Liver (tissue), 9 donors: ENCODE results near the gene ITCH. TPM values are rescaled to one million over a fixed set of nuclear protein-coding genes. Genes with fewer than 3 reads are reported as not detected.

Experiments
- DNase-seq: peaks from one replicate; pipeline ENCODE4 v3.0.0-alpha.2; 2017; ENCODE audit warnings: low spot score
- H3K27ac ChIP-seq, 2 donors: one replicate each; pipeline ENCODE4 v1.7.0; 2013; ENCODE audit warnings: inconsistent platforms in 2 of 2, low read length in 2 of 2, control low read depth in 1 of 2, low read depth in 1 of 2, mild to moderate bottlenecking in 1 of 2
- H3K27me3 ChIP-seq, 4 donors: one replicate each; pipeline versions ENCODE4 v1.6.1 to v1.7.0; 2013; ENCODE audit warnings: low read length in 3 of 4, inconsistent platforms in 1 of 4, mild to moderate bottlenecking in 1 of 4, moderate library complexity in 1 of 4; ENCODE audit not compliant: control insufficient read depth in 4 of 4, insufficient read depth in 4 of 4
- H3K36me3 ChIP-seq, 4 donors: one replicate each; pipeline versions ENCODE4 v1.6.1 to v1.7.0; 2013; ENCODE audit warnings: low read length in 3 of 4, mild to moderate bottlenecking in 3 of 4, low read depth in 1 of 4, moderate library complexity in 1 of 4; ENCODE audit not compliant: control insufficient read depth in 4 of 4, insufficient read depth in 3 of 4
- H3K4me1 ChIP-seq, 4 donors: one replicate each; pipeline versions ENCODE4 v1.6.1 to v1.7.0; 2013; ENCODE audit warnings: low read length in 3 of 4, mild to moderate bottlenecking in 3 of 4, moderate library complexity in 1 of 4; ENCODE audit not compliant: control insufficient read depth in 4 of 4, insufficient read depth in 4 of 4
- H3K4me3 ChIP-seq, 3 donors: one replicate each; pipeline versions ENCODE4 v1.6.1 to v1.7.0; 2013; ENCODE audit warnings: low read length in 3 of 3, control low read depth in 1 of 3, low read depth in 1 of 3, mild to moderate bottlenecking in 1 of 3
- H3K9ac ChIP-seq, 2 donors: one replicate each; pipeline ENCODE4 v1.7.0; 2013; ENCODE audit warnings: low read length in 2 of 2, mild to moderate bottlenecking in 2 of 2, moderate library complexity in 2 of 2, control low read depth in 1 of 2, low read depth in 1 of 2
- H3K9me3 ChIP-seq, 4 donors: one replicate each; pipeline versions ENCODE4 v1.6.1 to v1.7.0; 2013; ENCODE audit warnings: low read length in 3 of 4; ENCODE audit not compliant: control insufficient read depth in 4 of 4
- ATF3 ChIP-seq: IDR thresholded peaks from 2 replicates; pipeline ENCODE4 v1.6.1; 2016; ENCODE audit warnings: antibody characterized with exemption
- CTCF ChIP-seq: fragments of 150-350 bp; IDR thresholded peaks from 2 replicates; pipeline ENCODE4 v1.5.1; 2017; ENCODE audit warnings: improper control_type of control experiment, low read depth, low read length; ENCODE audit not compliant: missing input control
- EGR1 ChIP-seq, 2 donors: IDR thresholded peaks; 2 replicates each; pipeline ENCODE4 v1.6.1; 2016 to 2018; ENCODE audit warnings: antibody characterized with exemption in 2 of 2, low read depth in 2 of 2
- FOXA1 ChIP-seq: IDR thresholded peaks from 2 replicates; pipeline ENCODE4 v1.6.1; 2016; ENCODE audit warnings: antibody characterized with exemption
- FOXA2 ChIP-seq: IDR thresholded peaks from 2 replicates; pipeline ENCODE4 v1.6.1; 2016; ENCODE audit warnings: antibody characterized with exemption
- HNF4G ChIP-seq: IDR thresholded peaks from 2 replicates; pipeline ENCODE4 v1.6.1; 2016; ENCODE audit warnings: antibody characterized with exemption
- JUND ChIP-seq, 2 donors: IDR thresholded peaks; 2 replicates each; pipeline ENCODE4 v1.6.1; 2016; ENCODE audit warnings: antibody characterized with exemption in 2 of 2
- NR2F2 ChIP-seq: IDR thresholded peaks from 2 replicates; pipeline ENCODE4 v1.6.1; 2016; ENCODE audit warnings: antibody characterized with exemption
- REST ChIP-seq: IDR thresholded peaks from 2 replicates; pipeline ENCODE4 v1.6.1; 2016; ENCODE audit warnings: antibody characterized with exemption, mild to moderate bottlenecking
- RXRA ChIP-seq, 2 donors: IDR thresholded peaks; 2 replicates each; pipeline ENCODE4 v1.6.1; 2017 to 2018; ENCODE audit warnings: antibody characterized with exemption in 2 of 2, mild to moderate bottlenecking in 1 of 2
- SP1 ChIP-seq: IDR thresholded peaks from 2 replicates; pipeline ENCODE4 v1.6.1; 2018; ENCODE audit warnings: antibody characterized with exemption, mild to moderate bottlenecking
- YY1 ChIP-seq: IDR thresholded peaks from 2 replicates; pipeline ENCODE4 v1.6.1; 2016; ENCODE audit warnings: antibody characterized with exemption, mild to moderate bottlenecking
- WGBS: extraction: QIAGEN DNeasy Blood & Tissue Kit; methylation state at CpG from one replicate; pipeline ENCODE4 v1.1.7; 2013; 5-methylcytosine and 5-hydroxymethylcytosine counted together
- polyA plus RNA-seq, 2 donors: library from polyadenylated mRNA; stranded (reverse) in 1 of 2; unstranded in 1 of 2; fragments of 200-250 nt in 1 of 2; fragments of >200 nt in 1 of 2; fragmentation: Nextera tagmentation in 1 of 2; extraction: Ambion mirVana in 1 of 2; gene quantifications; one replicate each; pipeline versions ENCODE4 v1.2.1 to v1.2.3, GENCODE V29; 2013 to 2015
- total RNA-seq, 2 donors: library from RNA; depleted of rRNA; stranded (reverse); fragments of >200 nt; gene quantifications; one replicate each; pipeline ENCODE4 v1.2.3, GENCODE V29; 2014
- donor health status: healthy.
- donor health status: healthy.
- donor health status: healthy.
- donor health status: healthy.
- donor health status: healthy.

The ITCH gene
- total and polyA plus RNA-seq, 4 donors: 14.3 to 85.3 (median 25.8) TPM

- H3K4me1 ChIP-seq: peaks cover 0 to 9% (median 6%) of the 10 kb centered on the region in 4 donors
- peaks cover 8 to 14% (median 13%) of the 10 kb centered on the region in 4 donors for H3K36me3 ChIP-seq
- WGBS: 79% methylated on average over 12 of the region's 12 CpGs
Measured at GRCh38 chr20:34543463-34544056, 180.5 kb downstream of the ITCH start.

GRCh38 chr20:34544109-34544796 is 181.2 kb downstream of the ITCH start:
- no peak overlapping the region for H3K9ac ChIP-seq
- H3K4me1 ChIP-seq: peaks cover 0 to 4% (median under 1%) of the 10 kb centered on the region in 4 donors
- no peak for TF ChIP-seq SP1
- no peak for TF ChIP-seq CTCF
- TF ChIP-seq RXRA (IDR thresholded peaks at IDR 0.05): no peak
- no peak for TF ChIP-seq YY1
- no peak for TF ChIP-seq REST
- TF ChIP-seq FOXA2: no peak
- TF ChIP-seq NR2F2: no peak
- TF ChIP-seq JUND (IDR thresholded peaks at IDR 0.05): no peak
- no peak for TF ChIP-seq ATF3
- no peaks in the 10 kb centered on the region for H3K27me3 ChIP-seq
- H3K9me3 ChIP-seq: no peaks in the 10 kb centered on the region
- no peak overlapping the region for H3K4me3 ChIP-seq
- no peak for DNase-seq
- peaks cover 8 to 14% (median 13%) of the 10 kb centered on the region in 4 donors for H3K36me3 ChIP-seq
- H3K27ac ChIP-seq: no peak overlapping the region
- WGBS: 52% methylated on average over 19 of the region's 19 CpGs

More at GRCh38 chr20:34543463-34544056, 180.5 kb downstream of the ITCH start:
- Histone ChIP-seq H3K4me3 (no peak overlapping the region), H3K27ac (no peak overlapping the region), H3K9me3 (no peaks in the 10 kb centered on the region), H3K9ac (no peak overlapping the region), H3K27me3 (no peaks in the 10 kb centered on the region)
- no peak for DNase-seq
- no peak for TF ChIP-seq FOXA1
- no peak for TF ChIP-seq JUND (IDR thresholded peaks at IDR 0.05)
- no peak for TF ChIP-seq YY1
- no peak for TF ChIP-seq ATF3
- TF ChIP-seq SP1: no peak
- TF ChIP-seq HNF4G: no peak
- TF ChIP-seq FOXA2: no peak
- TF ChIP-seq EGR1 (IDR thresholded peaks at IDR 0.05; ENCODE audit: low read depth in 2 of 2): no peak
